GM18511 (cell line): ENCODE measurements around the gene CD27.
"Not testable (repeated sequence)": the region's sequence is repeated elsewhere in the genome, so short reads cannot be mapped to it uniquely, and the experiment has no call there.

Experiments used
- ATAC-seq: cut with Tn5 transposase; IDR thresholded peaks from one replicate; pipeline ENCODE4 v1.9.1; 2021; ENCODE audit warnings: mild to moderate bottlenecking, moderate library complexity; ENCODE audit not compliant: unreplicated experiment

CD27 gene

GRCh38 chr12:6461401-6462233, 16.9 kb downstream of the CD27 start:
- peak; percentile 78 for ATAC-seq

DNA sequence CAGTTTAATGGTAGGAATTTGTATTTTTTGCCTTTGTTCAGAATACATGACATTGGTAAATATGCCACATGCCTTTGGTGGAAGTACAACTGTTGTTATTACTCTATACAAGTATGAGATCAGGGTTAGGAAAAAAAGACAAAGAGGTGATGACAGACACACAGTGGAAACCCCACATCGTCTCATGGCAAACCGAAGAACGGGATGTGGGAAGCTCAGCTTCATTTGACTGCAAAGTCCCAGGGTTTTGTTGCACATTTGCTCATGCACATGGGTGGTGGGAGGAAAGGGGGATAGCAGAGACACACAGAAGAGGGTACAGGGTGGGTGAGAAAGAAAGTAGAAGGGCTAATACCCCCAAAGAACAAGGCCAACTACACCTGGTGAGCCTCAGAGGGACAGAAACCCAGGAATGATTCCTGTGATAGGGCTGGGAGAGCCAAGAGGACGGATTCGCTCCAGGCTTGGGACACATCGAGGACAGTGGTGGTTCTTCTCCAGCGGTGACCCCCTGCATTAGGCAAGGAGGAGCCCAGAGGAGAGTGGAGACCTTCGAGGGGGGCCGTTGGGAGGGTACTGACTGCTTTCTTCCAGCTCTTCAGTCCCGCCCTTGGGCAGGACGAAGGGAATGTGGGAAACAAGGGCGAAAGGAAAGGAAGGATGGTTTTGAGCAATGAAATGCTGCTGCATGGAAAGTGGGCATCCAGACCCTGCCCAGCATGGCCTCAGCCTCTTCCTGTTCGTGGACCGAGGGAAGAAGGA, 17.7 kb downstream of the CD27 start:
- ATAC-seq: peak; percentile 7

GRCh38 chr12:6463216-6463615, 18.5 kb downstream of the CD27 start:
- ATAC-seq: no peak

DNA sequence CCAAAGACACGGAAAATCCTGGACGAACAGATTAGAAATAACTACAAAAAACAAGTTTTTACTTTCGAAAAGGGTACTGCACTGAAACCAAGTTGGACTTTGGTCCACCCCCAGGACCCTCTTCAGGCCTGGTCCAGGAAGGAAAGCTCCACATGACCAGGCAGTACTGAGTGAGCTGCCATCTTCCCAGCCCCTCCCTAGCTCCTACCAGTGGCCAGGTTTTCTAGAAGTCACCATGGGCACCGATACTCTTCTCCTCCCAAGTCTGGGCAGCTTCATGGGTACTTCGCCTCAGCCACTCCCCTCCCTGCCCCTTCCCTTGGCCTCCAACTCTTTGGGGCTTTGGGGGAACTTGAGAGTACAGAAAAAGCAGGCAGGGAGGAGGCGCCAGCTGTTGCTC, 19.1 kb downstream of the CD27 start:
- no peak for ATAC-seq

DNA sequence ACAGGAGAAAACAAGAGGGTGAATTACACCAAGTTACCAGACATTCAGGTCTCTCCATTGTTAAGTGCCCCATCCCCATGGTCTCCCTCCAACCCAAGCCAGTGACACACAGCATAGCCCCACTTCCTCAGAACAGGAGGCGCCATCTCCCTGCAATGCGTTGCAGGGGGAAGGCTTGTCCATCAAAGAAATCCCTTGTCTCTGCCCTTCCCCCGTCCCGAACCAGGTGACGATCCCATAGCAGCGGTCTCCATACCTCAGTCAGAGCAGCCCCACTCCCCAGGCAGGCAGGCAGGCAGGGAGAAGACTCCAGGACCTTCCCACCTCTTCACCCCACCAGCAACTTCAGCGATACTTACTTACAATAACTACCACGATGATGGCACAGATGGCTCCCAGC, 19.8 kb downstream of the CD27 start:
- ATAC-seq: no peak

DNA sequence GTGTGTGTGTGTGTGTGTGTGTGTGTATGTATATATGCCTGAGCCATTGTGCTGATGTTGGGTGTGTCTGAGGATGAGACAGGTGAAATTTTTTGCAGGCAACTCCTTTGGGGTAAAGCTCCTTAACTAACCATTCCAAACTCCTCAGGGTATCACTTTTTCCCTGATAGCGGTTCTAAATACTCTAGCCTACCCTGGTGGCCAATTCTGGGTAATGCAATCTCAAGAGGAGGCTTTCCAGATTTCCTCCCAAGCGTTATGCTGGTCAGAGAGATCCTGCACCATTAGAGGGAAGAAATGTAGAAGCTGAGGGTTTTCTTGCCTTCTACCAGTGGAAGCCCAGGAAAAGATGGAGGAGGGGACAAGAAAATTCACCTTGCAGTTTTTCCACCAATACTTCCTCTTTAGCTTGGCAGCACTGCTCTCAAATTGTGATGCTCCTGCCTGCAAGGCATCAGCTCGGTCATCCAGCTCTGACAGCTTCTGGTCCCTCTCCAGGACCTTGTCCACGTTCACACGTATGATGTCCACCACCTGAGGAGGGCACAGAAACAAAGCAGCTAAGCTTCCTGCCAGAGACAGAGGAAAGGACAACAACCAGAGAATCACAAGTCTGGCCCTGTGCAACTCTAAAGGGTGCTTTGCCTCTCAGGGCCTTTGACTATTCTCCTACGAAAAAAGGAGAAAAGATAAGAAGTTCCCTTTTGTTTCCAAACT, 20.9 kb downstream of the CD27 start:
- no peak for ATAC-seq

- ATAC-seq: no peak
These were observed 21.4 kb downstream of the CD27 start for GRCh38 chr12:6466184-6466573.

DNA sequence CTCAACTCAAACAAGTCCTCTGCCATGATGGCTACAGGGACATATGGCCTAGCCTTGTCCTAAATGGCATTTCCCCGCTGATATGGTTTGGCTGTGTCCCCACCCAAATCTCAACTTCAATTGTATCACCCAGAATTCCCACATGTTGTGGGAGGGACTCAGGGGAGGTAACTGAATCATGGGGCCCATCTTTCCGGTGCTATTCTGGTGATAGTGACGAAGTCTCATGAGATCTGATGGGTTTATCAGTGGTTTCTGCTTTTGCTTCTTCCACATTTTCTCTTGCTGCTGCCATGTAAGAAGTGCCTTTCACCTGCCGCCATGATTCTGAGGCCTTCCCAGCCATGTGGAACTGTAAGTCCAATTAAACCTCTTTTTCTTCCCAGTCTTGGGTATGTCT, 22.0 kb downstream of the CD27 start:
- not testable (repeated sequence) for ATAC-seq

- ATAC-seq: not testable (repeated sequence)
These were observed 23.0 kb downstream of the CD27 start for GRCh38 chr12:6467571-6468282.

GRCh38 chr12:6468283-6468575, 23.5 kb downstream of the CD27 start:
- no peak for ATAC-seq

- no peak for ATAC-seq
These were observed 24.3 kb downstream of the CD27 start for GRCh38 chr12:6469092-6469491.

DNA sequence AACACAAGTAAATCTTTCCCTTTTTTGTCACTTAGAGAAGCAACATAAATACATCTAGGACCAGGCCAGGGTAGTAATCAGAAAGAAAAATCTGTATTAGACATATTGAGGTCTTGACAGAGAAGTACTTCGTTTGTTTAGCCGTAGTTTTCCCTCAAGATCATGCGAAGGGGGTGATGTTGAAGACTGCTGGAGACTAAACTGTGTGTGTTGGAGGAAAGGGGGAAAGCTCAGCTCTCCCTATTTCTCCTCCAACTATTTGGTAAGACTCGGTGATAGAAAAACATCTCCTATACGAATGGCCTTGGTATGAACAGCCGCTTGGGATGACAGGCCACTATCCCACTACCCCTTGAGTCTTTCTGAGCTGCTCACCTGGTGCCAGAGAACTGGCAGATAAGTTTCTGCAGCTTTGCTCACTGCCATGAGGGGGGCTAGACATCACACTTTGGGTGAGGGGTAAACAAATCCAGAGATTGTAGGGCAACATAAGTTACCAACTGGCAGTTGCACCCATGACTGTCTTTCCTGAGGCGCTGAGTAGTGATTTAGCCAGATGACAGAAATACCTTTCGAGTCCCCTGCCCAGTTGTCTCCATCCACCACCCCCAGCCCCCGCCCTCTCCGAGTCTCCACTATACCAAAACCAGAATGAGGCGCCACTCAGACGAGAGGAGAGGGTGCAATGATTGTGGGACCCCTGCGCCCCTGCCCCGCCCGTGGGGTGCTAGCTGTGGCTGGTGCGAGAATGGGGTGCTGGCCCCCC, 25.0 kb downstream of the CD27 start:
- ATAC-seq: no peak

DNA sequence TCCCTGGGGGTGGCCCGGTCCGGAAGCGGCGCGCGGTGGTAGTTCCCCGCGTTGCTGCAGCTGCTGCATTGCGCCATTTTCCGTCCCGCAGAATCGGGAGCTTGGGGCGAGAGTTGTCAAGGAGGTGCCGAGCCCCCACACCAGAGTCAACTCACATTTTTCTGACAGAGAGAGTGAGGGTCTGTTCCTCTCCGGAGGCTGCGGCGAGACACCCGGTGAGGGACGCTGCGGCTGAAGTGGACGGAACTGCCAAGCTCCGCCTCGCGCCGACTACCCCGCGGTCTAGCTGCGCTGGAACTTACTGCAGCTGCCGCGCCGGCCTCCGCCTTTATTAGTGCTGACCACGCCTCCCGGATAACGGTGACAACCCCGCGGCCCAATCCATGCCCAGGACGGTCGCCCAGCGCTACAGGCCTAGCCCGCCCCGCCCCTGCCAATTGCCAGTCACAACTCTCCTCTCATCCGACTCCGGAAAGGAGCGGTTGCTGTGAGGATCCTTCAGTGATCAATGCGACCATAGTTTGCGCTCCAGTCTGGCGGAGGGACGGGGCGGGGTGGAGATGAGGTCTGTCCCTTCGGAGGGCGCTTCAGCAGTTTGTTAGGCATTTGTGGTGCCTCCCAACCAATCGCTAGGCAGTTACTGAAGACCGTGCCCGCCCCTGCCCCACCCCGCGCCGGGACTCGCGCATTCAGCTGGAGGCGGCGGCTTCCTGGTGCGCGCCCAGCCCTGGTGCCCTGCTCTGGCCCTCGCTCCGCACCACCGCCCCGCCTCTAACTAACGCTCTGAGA, 25.8 kb downstream of the CD27 start, which contains the start of gene VAMP1:
TSS of gene VAMP1 (minus strand) at position 303 of the 789 bp plus-strand sequence. CDS start at position 157, 146 bp downstream.
- ATAC-seq: peak; percentile 92

GRCh38 chr12:6471989-6472360, 27.2 kb downstream of the CD27 start:
- ATAC-seq: no peak

DNA sequence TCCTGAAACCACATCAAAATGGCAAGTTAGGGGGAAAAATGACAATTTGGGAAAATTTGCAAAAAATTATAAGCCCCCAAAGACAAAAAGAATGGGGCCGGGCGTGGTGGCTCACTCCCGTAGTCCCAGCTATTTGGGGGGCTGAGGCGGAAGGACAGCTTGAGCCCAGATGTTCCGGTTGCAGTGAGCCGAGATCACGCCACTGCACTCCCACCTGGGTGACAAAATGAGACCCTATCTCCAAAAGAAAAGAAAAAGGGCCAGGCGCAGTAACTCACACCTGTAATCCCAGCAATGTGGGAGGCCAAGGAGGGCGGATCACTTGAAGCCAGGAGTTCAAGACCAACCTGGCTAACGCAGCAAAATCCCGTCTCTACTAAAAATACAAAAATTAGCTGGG, 27.7 kb downstream of the CD27 start:
- ATAC-seq: no peak

DNA sequence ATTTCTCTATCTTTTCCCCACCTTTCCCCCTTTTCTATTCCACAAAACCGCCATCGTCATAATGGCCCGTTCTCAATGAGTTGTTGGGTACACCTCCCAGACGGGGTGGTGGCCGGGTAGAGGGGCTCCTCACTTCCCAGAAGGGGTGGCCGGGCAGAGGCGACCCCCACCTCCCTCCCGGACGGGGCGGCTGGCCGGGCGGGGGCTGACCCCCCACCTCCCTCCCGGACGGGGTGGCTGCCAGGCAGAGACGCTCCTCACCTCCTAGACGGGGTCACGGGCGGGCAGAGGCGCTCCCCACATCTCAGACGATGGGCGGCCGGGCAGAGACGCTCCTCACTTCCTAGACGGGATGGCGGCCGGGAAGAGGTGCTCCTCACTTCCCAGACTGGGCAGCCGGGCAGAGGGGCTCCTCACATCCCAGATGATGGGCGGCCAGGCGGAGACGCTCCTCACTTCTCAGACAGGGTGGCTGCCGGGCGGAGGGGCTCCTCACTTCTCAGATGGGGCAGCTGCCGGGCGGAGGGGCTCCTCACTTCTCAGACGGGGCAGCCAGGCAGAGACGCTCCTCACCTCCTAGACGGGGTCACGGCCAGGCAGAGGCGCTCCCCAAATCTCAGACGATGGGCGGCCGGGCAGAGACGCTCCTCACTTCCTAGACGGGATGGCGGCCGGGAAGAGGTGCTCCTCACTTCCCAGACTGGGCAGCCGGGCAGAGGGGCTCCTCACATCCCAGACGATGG, 30.6 kb downstream of the CD27 start:
- not testable (repeated sequence) for ATAC-seq

DNA sequence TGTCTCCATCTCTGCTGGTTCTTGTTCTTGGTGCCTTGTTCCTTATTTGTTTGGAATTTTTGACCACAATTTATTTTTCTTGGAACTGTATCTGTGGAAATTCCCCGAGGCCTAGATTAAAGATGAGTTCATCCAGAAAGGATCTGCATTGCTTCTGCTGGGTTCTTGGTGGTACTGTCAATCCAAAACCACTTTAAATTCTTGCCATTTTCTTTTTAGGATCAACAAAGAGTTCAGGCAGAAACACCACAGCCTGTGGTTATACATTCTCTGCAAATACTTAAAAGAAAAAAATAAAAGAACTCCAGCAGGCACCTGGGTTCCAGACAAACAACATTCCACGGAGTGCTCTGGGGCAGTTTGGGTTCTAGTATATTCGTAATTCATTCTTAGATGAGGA, 31.7 kb downstream of the CD27 start:
- no peak for ATAC-seq

DNA sequence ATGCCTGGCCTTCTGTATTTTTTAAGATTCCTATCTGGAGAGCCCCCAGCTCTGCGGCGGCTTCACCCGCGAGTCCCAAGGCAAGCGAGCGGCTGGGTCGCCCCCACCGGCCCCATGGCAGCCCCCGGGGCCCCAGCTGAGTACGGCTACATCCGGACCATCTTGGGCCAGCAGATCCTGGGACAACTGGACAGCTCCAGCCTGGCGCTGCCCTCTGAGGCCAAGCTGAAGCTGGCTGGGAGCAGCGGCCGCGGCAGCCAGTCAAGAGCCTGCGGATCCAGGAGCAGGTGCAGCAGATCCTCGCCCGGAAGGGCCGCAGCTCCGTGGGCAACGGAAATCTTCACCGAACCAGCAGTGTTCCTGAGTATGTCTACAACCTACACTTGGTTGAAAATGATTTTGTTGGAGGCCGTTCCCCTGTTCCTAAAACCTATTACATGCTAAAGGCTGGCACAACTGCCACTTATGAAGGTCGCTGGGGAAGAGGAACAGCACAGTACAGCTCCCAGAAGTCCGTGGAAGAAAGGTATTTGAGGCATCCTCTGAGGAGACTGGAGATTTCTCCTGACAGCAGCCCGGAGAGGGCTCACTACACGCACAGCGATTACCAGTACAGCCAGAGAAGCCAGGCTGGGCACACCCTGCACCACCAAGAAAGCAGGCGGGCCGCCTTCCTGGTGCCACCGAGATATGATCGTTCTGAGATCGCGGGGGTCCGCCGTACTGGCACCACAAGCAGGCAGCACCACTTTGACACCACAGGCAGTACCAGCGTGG, 33.0 kb downstream of the CD27 start:
- ATAC-seq: not testable (repeated sequence)
